HG03097 (cell line): ENCODE measurements around the gene ARID3B.

Experiments used
- ATAC-seq: cut with Tn5 transposase; IDR thresholded peaks from one replicate; pipeline ENCODE4 v1.9.1; 2021; ENCODE audit not compliant: unreplicated experiment, low FRiP score

ARID3B gene

GRCh38 chr15:74633781-74634180, 92.8 kb downstream of the ARID3B start:
- no peak for ATAC-seq

GRCh38 chr15:74635228-74635627, 94.2 kb downstream of the ARID3B start:
- ATAC-seq = no peak

DNA sequence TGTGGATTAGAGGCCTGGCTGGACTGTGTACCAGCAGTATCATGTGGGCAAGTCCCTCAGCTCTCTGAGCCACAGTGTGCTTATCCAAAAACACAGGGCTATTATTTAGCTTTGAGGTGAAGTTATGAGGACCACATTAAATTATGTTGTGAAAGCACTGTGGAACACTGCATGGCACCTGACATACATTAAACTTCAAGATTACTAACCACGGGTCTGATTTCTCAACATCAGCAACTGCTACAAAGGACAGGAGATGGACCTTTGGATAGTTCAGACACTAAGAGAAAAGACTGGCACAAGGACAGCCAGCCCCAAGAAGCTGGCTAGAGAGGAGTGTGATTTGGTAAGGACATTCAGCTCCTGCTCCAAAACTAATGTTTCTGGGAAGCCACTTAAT, 96.0 kb downstream of the ARID3B start:
- ATAC-seq = no peak

DNA sequence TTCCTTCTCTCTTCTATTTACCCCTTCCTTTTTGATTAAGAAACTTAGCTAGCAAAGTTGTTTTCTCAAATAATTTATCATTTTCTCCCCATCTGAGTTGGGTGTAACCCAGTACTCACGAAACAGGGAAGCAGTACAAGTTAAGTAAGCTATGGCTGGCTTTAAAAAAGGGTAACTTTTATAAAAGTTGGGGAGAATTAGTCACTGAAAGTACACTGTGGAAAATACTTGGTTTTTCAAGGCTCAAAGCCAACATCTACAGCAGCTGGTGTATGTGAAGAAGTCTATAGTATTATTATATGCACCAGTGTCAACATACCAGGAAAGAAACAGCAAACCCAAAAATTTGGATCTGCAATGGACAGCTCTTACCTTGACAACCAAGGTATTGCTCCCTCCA, 100.1 kb downstream of the ARID3B start:
- ATAC-seq = no peak

- ATAC-seq = no peak
These were observed 101.3 kb downstream of the ARID3B start for GRCh38 chr15:74642348-74642733.

DNA sequence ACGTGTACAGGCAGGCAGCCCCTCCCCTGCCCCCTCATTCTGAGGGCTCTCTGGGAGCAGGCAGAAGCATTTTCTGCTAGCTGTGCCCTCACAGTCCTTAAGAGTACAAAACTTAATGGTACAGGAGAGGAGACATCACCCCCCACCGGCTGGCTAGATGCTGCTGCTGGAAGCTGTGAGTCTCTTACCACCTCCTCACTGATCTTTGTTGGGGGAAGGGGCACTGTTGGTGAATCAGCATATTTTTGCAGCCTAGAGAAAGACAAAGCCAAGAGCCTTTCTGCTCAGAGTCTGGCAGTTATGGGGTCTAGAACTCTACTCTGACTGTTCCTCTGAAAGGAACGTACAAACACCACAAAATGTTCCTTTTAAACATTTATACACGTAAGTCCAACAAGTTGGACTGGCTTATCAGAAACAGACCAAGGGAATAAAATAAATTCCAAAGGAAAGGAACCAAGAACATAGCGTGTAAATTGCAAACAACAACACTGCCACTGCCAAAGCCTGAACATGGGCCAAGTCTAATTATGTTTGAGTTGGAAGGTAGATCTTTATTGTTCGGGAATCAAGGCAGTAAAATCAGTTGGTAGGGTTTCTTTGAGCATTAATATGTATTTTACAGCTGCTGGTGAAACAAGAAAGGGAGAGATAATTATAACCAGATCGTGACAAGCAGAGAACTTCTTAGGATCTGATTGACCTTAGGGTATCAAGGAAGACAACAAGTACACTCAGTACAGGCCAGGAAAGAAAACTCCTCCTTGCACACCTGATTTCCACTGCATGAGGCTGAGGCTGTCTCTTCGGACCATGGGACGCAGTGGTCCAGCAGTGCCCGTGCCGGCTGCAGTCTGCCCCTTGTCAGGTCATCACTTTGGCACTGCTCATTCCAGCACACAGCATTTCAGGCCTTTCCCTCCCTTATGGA, 102.0 kb downstream of the ARID3B start:
- no peak for ATAC-seq

GRCh38 chr15:74643665-74644204, 102.7 kb downstream of the ARID3B start:
- no peak for ATAC-seq

DNA sequence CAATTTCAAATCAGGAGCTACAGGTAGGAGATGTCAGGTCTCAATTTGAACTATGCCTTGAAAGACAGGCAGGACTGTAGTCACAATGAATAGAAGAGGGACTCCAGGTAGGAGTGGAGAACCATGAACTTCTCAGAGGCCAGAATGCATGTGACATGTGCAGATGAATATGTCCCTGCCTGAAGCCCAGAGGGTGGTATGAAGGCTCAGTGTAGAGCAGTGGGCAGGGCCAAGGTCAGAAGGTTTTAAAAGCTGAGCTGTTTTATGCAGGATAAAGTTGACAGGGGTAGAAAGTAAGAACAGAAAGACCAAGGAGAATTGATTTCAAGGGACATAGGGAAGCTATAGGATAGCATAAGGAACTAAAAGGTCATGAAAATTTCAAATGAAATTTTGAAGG, 105.5 kb downstream of the ARID3B start:
- ATAC-seq = no peak
